MM.1S (cell line): ENCODE measurements around the gene ANKZF1.

ENCODE experiments used
- CTCF ChIP-seq: fragments of 300-600 bp; sonication (generic); IDR thresholded peaks from 2 replicates; pipeline ENCODE4 v1.5.1; 2016; ENCODE audit warnings: antibody characterized with exemption, low read length, mixed read lengths
- EZH2 ChIP-seq: fragments of 300-600 bp; sonication (generic); optimal IDR thresholded peaks from 2 replicates; pipeline ENCODE3; 2017; ENCODE audit warnings: low read depth, mild to moderate bottlenecking, antibody characterized with exemption, low read length, mixed read lengths
- EZH2phosphoT487 ChIP-seq: fragments of 300-600 bp; sonication (generic); IDR thresholded peaks from 2 replicates; pipeline ENCODE4 v1.6.1; 2018; ENCODE audit warnings: antibody characterized with exemption, low read length

- TF ChIP-seq CTCF = no peak
- TF ChIP-seq EZH2 = no peak
- no peak for TF ChIP-seq EZH2phosphoT487
These were observed 55.7 kb downstream of the ANKZF1 start for GRCh38 chr2:219285373-219285735.
